IMR-90 (cell line): Measurements from ENCODE around the gene EIF3M. TPM values are rescaled to one million over a fixed set of nuclear protein-coding genes. Genes with fewer than 3 reads are reported as not detected.

Experiments used
- ATAC-seq: fragments of 200-7000 bp; cut with Tn5 transposase; 2 replicates; pipeline ENCODE4 v1.9.1; 2020; ENCODE audit warnings: low read depth, mild to moderate bottlenecking, moderate library complexity
- BruUV-seq: library from RNA; stranded (reverse); fragments of 400-500 nt; replicated peaks from 2 replicates; lab custom pipeline; 2021; lab: Mats Ljungman, UMichigan
- CTCF ChIA-PET: fragments of 300-600 bp; formaldehyde crosslinking; extraction: SDS; loops from one replicate; lab custom pipeline; 2021; ENCODE audit warnings: antibody characterized with exemption; lab: Yijun Ruan, JAX
- POLR2A ChIA-PET: fragments of 300-600 bp; sonication (Branson Sonifier 250); formaldehyde crosslinking; loops from one replicate; lab custom pipeline; 2022; ENCODE audit warnings: antibody characterized with exemption; ENCODE audit not compliant: unreplicated experiment; lab: Charles Lee
- DNase-seq: peaks from one replicate; pipeline ENCODE4 v3.0.0; 2013
- H2AFZ ChIP-seq: replicated peaks from 2 replicates; pipeline ENCODE3; 2013; ENCODE audit warnings: low read length, mild to moderate bottlenecking; ENCODE audit not compliant: poor library complexity
- H2AK5ac ChIP-seq: 2 replicates; pipeline ENCODE4 v1.6.1; 2013; ENCODE audit warnings: low read depth, low read length, inconsistent platforms
- H2AK9ac ChIP-seq: replicated peaks from 2 replicates; pipeline ENCODE3; 2013; ENCODE audit warnings: mild to moderate bottlenecking, low read depth, low read length, moderate library complexity; ENCODE audit not compliant: poor library complexity
- H2BK120ac ChIP-seq: 2 replicates; pipeline ENCODE4 v1.6.1; 2013; ENCODE audit warnings: low read depth, low read length, inconsistent platforms
- H2BK15ac ChIP-seq: 3 replicates; pipeline ENCODE4 v1.6.1; 2013; ENCODE audit warnings: low read depth, low read length, inconsistent platforms
- H2BK20ac ChIP-seq: 2 replicates; pipeline ENCODE4 v1.6.1; 2013; ENCODE audit warnings: low read depth, mild to moderate bottlenecking, inconsistent platforms, low read length, moderate library complexity
- H2BK5ac ChIP-seq: 2 replicates; pipeline ENCODE4 v1.6.1; 2013; ENCODE audit warnings: mild to moderate bottlenecking, low read depth, low read length, inconsistent platforms; ENCODE audit not compliant: poor library complexity, severe bottlenecking
- H3K14ac ChIP-seq: replicated peaks from 2 replicates; pipeline ENCODE4 v1.6.1; 2013; ENCODE audit warnings: low read depth, low read length, inconsistent platforms
- H3K18ac ChIP-seq: 2 replicates; pipeline ENCODE4 v1.6.1; 2013; ENCODE audit warnings: low read depth, low read length, control low read depth
- H3K23ac ChIP-seq: 2 replicates; pipeline ENCODE4 v1.6.1; 2013; ENCODE audit warnings: low read depth, low read length, inconsistent platforms
- H3K27ac ChIP-seq: 2 replicates; pipeline ENCODE4 v1.5.1; 2013; ENCODE audit warnings: mild to moderate bottlenecking, control low read depth, low read length; ENCODE audit not compliant: insufficient read depth
- H3K27me3 ChIP-seq: 2 replicates; pipeline ENCODE4 v1.6.1; 2013; ENCODE audit warnings: low read length; ENCODE audit not compliant: control insufficient read depth, insufficient read depth
- H3K36me3 ChIP-seq: 2 replicates; pipeline ENCODE4 v1.6.1; 2013; ENCODE audit warnings: low read length, mixed read lengths; ENCODE audit not compliant: control insufficient read depth, insufficient read depth
- H3K4ac ChIP-seq: 2 replicates; pipeline ENCODE4 v1.6.1; 2013; ENCODE audit warnings: low read depth, low read length, inconsistent platforms
- H3K4me1 ChIP-seq: 2 replicates; pipeline ENCODE4 v1.6.1; 2013; ENCODE audit warnings: low read length, mixed read lengths; ENCODE audit not compliant: control insufficient read depth, insufficient read depth
- H3K4me2 ChIP-seq: 2 replicates; pipeline ENCODE4 v1.6.1; 2013; ENCODE audit warnings: low read depth, mild to moderate bottlenecking, control low read depth, low read length, moderate library complexity
- H3K4me3 ChIP-seq: 2 replicates; pipeline ENCODE4 v1.5.1; 2013; ENCODE audit warnings: low read depth, mild to moderate bottlenecking, control low read depth, low read length, moderate library complexity; ENCODE audit not compliant: insufficient read depth
- H3K56ac ChIP-seq: 2 replicates; pipeline ENCODE4 v1.6.1; 2013; ENCODE audit warnings: low read length, inconsistent platforms; ENCODE audit not compliant: insufficient read depth; ENCODE audit errors: extremely low read depth
- H3K79me1 ChIP-seq, 2 experiments: 2 replicates each; pipeline ENCODE4 v1.6.1; 2013; ENCODE audit warnings: low read length in 2 of 2, inconsistent platforms in 1 of 2, low read depth in 1 of 2
- H3K9ac ChIP-seq: 2 replicates; pipeline ENCODE4 v1.6.1; 2013; ENCODE audit warnings: low read depth, low read length, control low read depth
- H3K9me1 ChIP-seq: 2 replicates; pipeline ENCODE4 v1.6.1; 2013; ENCODE audit warnings: low read length, inconsistent platforms; ENCODE audit not compliant: insufficient read depth
- H3K9me3 ChIP-seq: 2 replicates; pipeline ENCODE4 v1.6.1; 2013; ENCODE audit warnings: low read length; ENCODE audit not compliant: control insufficient read depth, insufficient read depth
- H4K20me1 ChIP-seq: 2 replicates; pipeline ENCODE4 v1.6.1; 2013; ENCODE audit warnings: low read length, inconsistent platforms; ENCODE audit not compliant: insufficient read depth
- H4K5ac ChIP-seq: 2 replicates; pipeline ENCODE4 v1.6.1; 2013; ENCODE audit warnings: mild to moderate bottlenecking, low read depth, low read length, control low read depth
- H4K8ac ChIP-seq, 2 experiments: 2 replicates each; pipeline ENCODE4 v1.6.1; 2013; ENCODE audit warnings: low read depth in 2 of 2, low read length in 2 of 2, control low read depth in 1 of 2, inconsistent platforms in 1 of 2
- H4K91ac ChIP-seq: 2 replicates; pipeline ENCODE4 v1.6.1; 2013; ENCODE audit warnings: low read depth, low read length, inconsistent platforms; ENCODE audit not compliant: insufficient read depth
- NFE2L2 ChIP-seq: fragments of 150-350 bp; IDR thresholded peaks from 2 replicates; pipeline ENCODE4 v1.6.1; 2016; ENCODE audit warnings: low read depth, mild to moderate bottlenecking, low read length
- POLR2A ChIP-seq: IDR thresholded peaks from 2 replicates; pipeline ENCODE4 v1.6.1; 2012; ENCODE audit warnings: mild to moderate bottlenecking, low read depth, low read length
- RAD21 ChIP-seq: IDR thresholded peaks from 2 replicates; pipeline ENCODE4 v1.6.1; 2012; ENCODE audit warnings: low read length, improper control_type of control experiment
- RCOR1 ChIP-seq: IDR thresholded peaks from 2 replicates; pipeline ENCODE4 v1.6.1; 2012; ENCODE audit warnings: mild to moderate bottlenecking, low read length, improper control_type of control experiment; ENCODE audit not compliant: insufficient replicate concordance
- SMC3 ChIP-seq: fragments of 150-350 bp; IDR thresholded peaks from 2 replicates; pipeline ENCODE4 v1.6.1; 2016; ENCODE audit warnings: low read depth, mild to moderate bottlenecking, antibody characterized with exemption, low read length, moderate library complexity
- WGBS, 2 experiments: methylation state at CpG; one replicate each; pipeline versions ENCODE4 v1.1.5 to v1.1.7; 2013; ENCODE audit warnings: missing lambda C conversion rate in 2 of 2; ENCODE audit not compliant: insufficient read length in 1 of 2; ENCODE audit errors: extremely low coverage in 2 of 2; 5-methylcytosine and 5-hydroxymethylcytosine counted together
- dilution Hi-C: fragments of 300-500 bp; cut with HindIII; formaldehyde crosslinking; loops from one replicate; pipeline ENCODE4 v1.14.3; 2018; ENCODE audit warnings: low sequenced_read_pairs; ENCODE audit not compliant: unreplicated experiment
- in situ Hi-C: fragments of 300-500 bp; cut with MboI; formaldehyde crosslinking; loops from 3 replicates; pipeline ENCODE4 v1.14.3; 2019; ENCODE audit warnings: low sequenced_read_pairs, inconsistent platforms, mixed read lengths
- intact Hi-C: fragments of 100-400 bp; cut with micrococcal nuclease; formaldehyde crosslinking; loops from 2 replicates; pipeline ENCODE4 v1.10.0; 2022
- polyA plus RNA-seq, 3 experiments: library from polyadenylated mRNA; depleted of rRNA; stranded (reverse); fragments of >200 nt; gene quantifications; 2 replicates each; pipeline ENCODE4 v1.2.3, GENCODE V29; 2012; ENCODE audit warnings: low replicate concordance in 1 of 3
- total RNA-seq: library from RNA; depleted of rRNA; stranded (reverse); fragments of >200 nt; gene quantifications from 2 replicates; pipeline ENCODE4 v1.2.3, GENCODE V29; 2012
- TF ChIP-seq, protein P1 (sequence below): fragments of 150-350 bp; IDR thresholded peaks from 2 replicates; pipeline ENCODE4 v1.6.1; 2017; ENCODE audit warnings: mild to moderate bottlenecking, antibody characterized with exemption, low read length, low read depth

EIF3M gene
- total and polyA plus RNA-seq, 2 of the 4 experiments (the other 2 are of a cell fraction), result 376 to 466 TPM

- Histone ChIP-seq H4K20me1 (no peaks in the 10 kb centered on the region), H2BK5ac (no peak overlapping the region), H3K56ac (no peak overlapping the region), H2BK120ac (no peak overlapping the region), H4K8ac (no peak overlapping the region), H3K27me3 (peaks cover 5% of the 10 kb centered on the region), H3K4me3 (no peak overlapping the region), H3K4me1 (no peaks in the 10 kb centered on the region), H2BK20ac (no peak overlapping the region), H3K4ac (no peak overlapping the region), H4K91ac (no peak overlapping the region), H4K5ac (no peak overlapping the region), H2BK15ac (no peak overlapping the region), H2AK5ac (no peak overlapping the region), H3K27ac (no peak overlapping the region), H3K4me2 (no peak overlapping the region), H3K14ac (no peak overlapping the region), H3K9ac (no peak overlapping the region), H3K36me3 (no peaks in the 10 kb centered on the region), H2AFZ (no peak overlapping the region), H3K23ac (no peak overlapping the region), H3K79me1 (no peaks in the 10 kb centered on the region), H3K9me3 (no peaks in the 10 kb centered on the region), H2AK9ac (no peak overlapping the region), H3K9me1 (no peaks in the 10 kb centered on the region), H3K18ac (no peak overlapping the region)
- ATAC-seq (no peak), DNase-seq (no peak)
- BruUV-seq, result no TSS peak
- in situ Hi-C loops (no loop called here), intact Hi-C loops (no loop called here), dilution Hi-C loops (no loop called here)
- no peak for TF ChIP-seq NFE2L2
- TF ChIP-seq, protein P1, sequence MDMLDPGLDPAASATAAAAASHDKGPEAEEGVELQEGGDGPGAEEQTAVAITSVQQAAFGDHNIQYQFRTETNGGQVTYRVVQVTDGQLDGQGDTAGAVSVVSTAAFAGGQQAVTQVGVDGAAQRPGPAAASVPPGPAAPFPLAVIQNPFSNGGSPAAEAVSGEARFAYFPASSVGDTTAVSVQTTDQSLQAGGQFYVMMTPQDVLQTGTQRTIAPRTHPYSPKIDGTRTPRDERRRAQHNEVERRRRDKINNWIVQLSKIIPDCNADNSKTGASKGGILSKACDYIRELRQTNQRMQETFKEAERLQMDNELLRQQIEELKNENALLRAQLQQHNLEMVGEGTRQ, result no peak
- TF ChIP-seq SMC3, result no peak
- no peak for TF ChIP-seq RCOR1
- TF ChIP-seq POLR2A, result no peak
- no peak for TF ChIP-seq RAD21
- WGBS, 2 experiments, result no CpG with 5 or more reads among the region's 4 CpGs
- CTCF ChIA-PET, result no interaction called here
- POLR2A ChIA-PET, result no interaction called here
Observed at GRCh38 chr11:32555091-32555490, 28.5 kb upstream of the EIF3M start.
